H9 (cell line): ENCODE results near the gene HSD17B12. TPM values are rescaled to one million over a fixed set of nuclear protein-coding genes. Genes with fewer than 3 reads are reported as not detected.

ENCODE experiments used
- DNase-seq: peaks from one replicate; pipeline ENCODE4 v3.0.0-alpha.2; 2017
- H2AFZ ChIP-seq: one replicate; pipeline ENCODE4 v1.6.1; 2013; ENCODE audit warnings: mild to moderate bottlenecking, low read length, control low read depth, moderate library complexity
- H2AK5ac ChIP-seq: 2 replicates; pipeline ENCODE4 v1.6.1; 2013; ENCODE audit warnings: low read length, control low read depth, mixed read lengths; ENCODE audit not compliant: insufficient read length
- H2BK120ac ChIP-seq: one replicate; pipeline ENCODE4 v1.6.1; 2013; ENCODE audit warnings: low read depth, mild to moderate bottlenecking, low read length, control low read depth, inconsistent platforms; ENCODE audit not compliant: poor library complexity, severe bottlenecking
- H2BK12ac ChIP-seq: 2 replicates; pipeline ENCODE4 v1.6.1; 2013; ENCODE audit warnings: low read length, control low read depth, mixed read lengths, low read depth; ENCODE audit not compliant: insufficient read length
- H2BK15ac ChIP-seq: 2 replicates; pipeline ENCODE4 v1.6.1; 2013; ENCODE audit warnings: low read depth, low read length, control low read depth
- H2BK20ac ChIP-seq: one replicate; pipeline ENCODE4 v1.6.1; 2013; ENCODE audit warnings: low read depth, mild to moderate bottlenecking, low read length, control low read depth, inconsistent platforms; ENCODE audit not compliant: poor library complexity, severe bottlenecking
- H2BK5ac ChIP-seq: 2 replicates; pipeline ENCODE4 v1.6.1; 2013; ENCODE audit warnings: low read length, control low read depth, mixed read lengths; ENCODE audit not compliant: insufficient read length
- H3K14ac ChIP-seq: 2 replicates; pipeline ENCODE4 v1.6.1; 2013; ENCODE audit warnings: low read length, control low read depth; ENCODE audit not compliant: insufficient read depth
- H3K18ac ChIP-seq: 2 replicates; pipeline ENCODE4 v1.6.1; 2013; ENCODE audit warnings: low read depth, mild to moderate bottlenecking, mixed read lengths, low read length, control low read depth; ENCODE audit not compliant: insufficient read length
- H3K23ac ChIP-seq: 2 replicates; pipeline ENCODE4 v1.6.1; 2013; ENCODE audit warnings: low read length, control low read depth, mixed read lengths, low read depth; ENCODE audit not compliant: insufficient read length
- H3K23me2 ChIP-seq: 2 replicates; pipeline ENCODE4 v1.6.1; 2013; ENCODE audit warnings: low read depth, mild to moderate bottlenecking, mixed read lengths, low read length, control low read depth; ENCODE audit not compliant: insufficient read length, poor library complexity, severe bottlenecking
- H3K27ac ChIP-seq: 2 replicates; pipeline ENCODE4 v1.5.1; 2013; ENCODE audit warnings: low read length, control low read depth, mixed read lengths, low read depth; ENCODE audit not compliant: insufficient read length
- H3K27me3 ChIP-seq: 2 replicates; pipeline ENCODE4 v1.6.1; 2013; ENCODE audit warnings: low read length, control low read depth, inconsistent platforms; ENCODE audit not compliant: insufficient read depth
- H3K4ac ChIP-seq: 2 replicates; pipeline ENCODE4 v1.6.1; 2013; ENCODE audit warnings: low read depth, mild to moderate bottlenecking, control low read depth, inconsistent platforms, low read length, moderate library complexity
- H3K4me1 ChIP-seq: 2 replicates; pipeline ENCODE4 v1.6.1; 2013; ENCODE audit warnings: low read length, control low read depth, inconsistent platforms; ENCODE audit not compliant: insufficient read depth
- H3K4me2 ChIP-seq: 2 replicates; pipeline ENCODE4 v1.6.1; 2013; ENCODE audit warnings: low read length, control low read depth, mixed read lengths; ENCODE audit not compliant: insufficient read length, insufficient read depth
- H3K56ac ChIP-seq: 2 replicates; pipeline ENCODE4 v1.6.1; 2013; ENCODE audit warnings: low read depth, mild to moderate bottlenecking, mixed read lengths, low read length, control low read depth; ENCODE audit not compliant: insufficient read length
- H3K79me1 ChIP-seq: 2 replicates; pipeline ENCODE4 v1.6.1; 2013; ENCODE audit warnings: low read depth, mild to moderate bottlenecking, moderate library complexity, low read length, control low read depth, inconsistent platforms; ENCODE audit not compliant: insufficient read depth, poor library complexity, severe bottlenecking
- H3K79me2 ChIP-seq: 2 replicates; pipeline ENCODE4 v1.6.1; 2013; ENCODE audit warnings: low read length, control low read depth, inconsistent platforms; ENCODE audit not compliant: insufficient read depth
- H3K9ac ChIP-seq: 2 replicates; pipeline ENCODE4 v1.6.1; 2013; ENCODE audit warnings: low read length, control low read depth, mixed read lengths; ENCODE audit not compliant: insufficient read length; ENCODE audit errors: extremely low read depth
- H3K9me3 ChIP-seq: one replicate; pipeline ENCODE4 v1.6.1; 2013; ENCODE audit warnings: low read depth, low read length, inconsistent platforms; ENCODE audit not compliant: control insufficient read depth
- H3T11ph ChIP-seq: one replicate; pipeline ENCODE4 v1.6.1; 2013; ENCODE audit warnings: mild to moderate bottlenecking, low read length, control low read depth, inconsistent platforms
- H4K20me1 ChIP-seq: one replicate; pipeline ENCODE4 v1.6.1; 2013; ENCODE audit not compliant: control insufficient read depth, insufficient read length, insufficient read depth
- H4K5ac ChIP-seq: 2 replicates; pipeline ENCODE4 v1.6.1; 2013; ENCODE audit warnings: low read depth, mild to moderate bottlenecking, mixed read lengths, low read length, control low read depth; ENCODE audit not compliant: insufficient read length
- H4K8ac ChIP-seq: replicated peaks from 2 replicates; pipeline ENCODE4 v1.6.1; 2013; ENCODE audit warnings: low read length, control low read depth, mixed read lengths, low read depth; ENCODE audit not compliant: insufficient read length
- H4K91ac ChIP-seq: 2 replicates; pipeline ENCODE4 v1.6.1; 2013; ENCODE audit warnings: low read depth, mild to moderate bottlenecking, moderate library complexity, mixed read lengths, low read length, control low read depth; ENCODE audit not compliant: insufficient read length
- H3K27ac Mint-ChIP-seq, 3 experiments: 2 replicates in 2 of 3; 3 replicates in 1 of 3; pipeline ENCODE4 v1.8.0; 2020 to 2021; ENCODE audit warnings: mixed read lengths in 3 of 3, mild to moderate bottlenecking in 1 of 3, moderate library complexity in 1 of 3
- H3K27me3 Mint-ChIP-seq: 2 replicates; pipeline ENCODE4 v1.8.0; 2021; ENCODE audit warnings: low read depth, mild to moderate bottlenecking, moderate library complexity, mixed read lengths
- H3K36me3 Mint-ChIP-seq, 3 experiments: 2 replicates in 2 of 3; 3 replicates in 1 of 3; pipeline ENCODE4 v1.8.0; 2020 to 2021; ENCODE audit warnings: low read depth in 3 of 3, mixed read lengths in 3 of 3; ENCODE audit not compliant: insufficient read depth in 1 of 3
- H3K4me1 Mint-ChIP-seq, 2 experiments: 2 replicates each; pipeline ENCODE4 v1.8.0; 2020; ENCODE audit warnings: mixed read lengths in 2 of 2
- H3K4me3 Mint-ChIP-seq, 2 experiments: 2 replicates in 1 of 2; 3 replicates in 1 of 2; pipeline ENCODE4 v1.8.0; 2020 to 2021; ENCODE audit warnings: mild to moderate bottlenecking in 2 of 2, mixed read lengths in 2 of 2, moderate library complexity in 1 of 2
- H3K9me3 Mint-ChIP-seq, 2 experiments: 2 replicates in 1 of 2; 3 replicates in 1 of 2; pipeline ENCODE4 v1.8.0; 2020; ENCODE audit warnings: mild to moderate bottlenecking in 2 of 2, mixed read lengths in 2 of 2, moderate library complexity in 1 of 2
- WGBS: extraction: QIAGEN DNeasy Blood & Tissue Kit; methylation state at CpG from one replicate; pipeline ENCODE4 v1.1.7; 2013; ENCODE audit warnings: missing lambda C conversion rate, low lambda C conversion rate, mixed read lengths; ENCODE audit not compliant: insufficient read length; ENCODE audit errors: extremely low coverage; 5-methylcytosine and 5-hydroxymethylcytosine counted together
- total RNA-seq: library from RNA; stranded (reverse); gene quantifications from 2 replicates; pipeline ENCODE4 v1.2.1, GENCODE V29; 2021
- TF ChIP-seq, protein P1 (sequence below): fragments of 200-600 bp; sonication (generic); conservative IDR thresholded peaks from 3 replicates; pipeline ENCODE4 v1.8.0; 2021; ENCODE audit warnings: antibody characterized with exemption, mild to moderate bottlenecking

Gene HSD17B12
- total RNA-seq, 1 experiment from 2014 or later, result 111 TPM

DNA sequence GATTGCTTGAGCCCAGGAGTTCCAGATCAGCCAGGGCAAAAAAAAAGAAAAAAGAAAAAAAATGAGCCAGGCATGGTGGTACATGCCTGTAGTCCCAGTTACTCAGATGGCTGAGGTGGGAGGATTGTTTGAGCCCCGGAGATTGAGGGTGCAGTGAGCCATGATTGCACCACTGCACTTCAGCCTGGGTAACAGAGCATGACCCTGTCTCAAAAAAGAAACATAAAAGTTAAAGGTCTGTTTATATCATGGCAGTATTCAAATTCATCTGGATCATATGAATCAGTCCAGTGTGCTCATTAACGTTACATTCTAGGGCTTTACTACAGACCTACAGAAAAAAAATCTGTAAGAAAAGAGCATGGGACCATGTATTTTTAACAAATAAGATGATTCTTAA, 13.9 kb downstream of the HSD17B12 start:
- H3K9me3 Mint-ChIP-seq, result no peaks in the 10 kb centered on the region; a peak in 1 of 5 replicates
- Histone ChIP-seq H3K23me2 (no peaks in the 10 kb centered on the region), H3K56ac (no peak overlapping the region), H2AK5ac (no peak overlapping the region), H3T11ph (no peak overlapping the region), H4K5ac (no peak overlapping the region), H2BK15ac (no peak overlapping the region), H3K79me2 (peaks cover 48% of the 10 kb centered on the region; the same call in 1 of the 2 replicates), H4K8ac (no peak overlapping the region), H3K18ac (no peak overlapping the region), H3K23ac (no peak overlapping the region), H3K27ac (no peak overlapping the region), H3K9me3 (no peaks in the 10 kb centered on the region), H3K4me1 (no peaks in the 10 kb centered on the region), H3K14ac (no peak overlapping the region), H4K91ac (no peak overlapping the region), H2AFZ (no peak overlapping the region), H3K4ac (no peak overlapping the region), H2BK120ac (no peak overlapping the region), H3K4me2 (no peak overlapping the region), H3K27me3 (no peaks in the 10 kb centered on the region), H2BK5ac (no peak overlapping the region), H2BK20ac (no peak overlapping the region), H3K9ac (no peak overlapping the region), H3K79me1 (peaks cover 17% of the 10 kb centered on the region), H4K20me1 (no peaks in the 10 kb centered on the region), H2BK12ac (no peak overlapping the region)
- peaks cover 0 to 11% of the 10 kb centered on the region in 2 experiments; a peak in 1 of 4 replicates for H3K4me1 Mint-ChIP-seq
- H3K27me3 Mint-ChIP-seq, result no peaks in the 10 kb centered on the region
- TF ChIP-seq, protein P1, sequence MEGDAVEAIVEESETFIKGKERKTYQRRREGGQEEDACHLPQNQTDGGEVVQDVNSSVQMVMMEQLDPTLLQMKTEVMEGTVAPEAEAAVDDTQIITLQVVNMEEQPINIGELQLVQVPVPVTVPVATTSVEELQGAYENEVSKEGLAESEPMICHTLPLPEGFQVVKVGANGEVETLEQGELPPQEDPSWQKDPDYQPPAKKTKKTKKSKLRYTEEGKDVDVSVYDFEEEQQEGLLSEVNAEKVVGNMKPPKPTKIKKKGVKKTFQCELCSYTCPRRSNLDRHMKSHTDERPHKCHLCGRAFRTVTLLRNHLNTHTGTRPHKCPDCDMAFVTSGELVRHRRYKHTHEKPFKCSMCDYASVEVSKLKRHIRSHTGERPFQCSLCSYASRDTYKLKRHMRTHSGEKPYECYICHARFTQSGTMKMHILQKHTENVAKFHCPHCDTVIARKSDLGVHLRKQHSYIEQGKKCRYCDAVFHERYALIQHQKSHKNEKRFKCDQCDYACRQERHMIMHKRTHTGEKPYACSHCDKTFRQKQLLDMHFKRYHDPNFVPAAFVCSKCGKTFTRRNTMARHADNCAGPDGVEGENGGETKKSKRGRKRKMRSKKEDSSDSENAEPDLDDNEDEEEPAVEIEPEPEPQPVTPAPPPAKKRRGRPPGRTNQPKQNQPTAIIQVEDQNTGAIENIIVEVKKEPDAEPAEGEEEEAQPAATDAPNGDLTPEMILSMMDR, result no peak
- WGBS, result no CpG with 5 or more reads among the region's 2 CpGs
- H3K27ac Mint-ChIP-seq, result no peak overlapping the region; a peak in 1 of 7 replicates
- peaks cover 12 to 18% (median 16%) of the 10 kb centered on the region in 3 experiments for H3K36me3 Mint-ChIP-seq
- H3K4me3 Mint-ChIP-seq, result no peak overlapping the region
- DNase-seq, result no peak
